Prostate gland (tissue), 2 donors: Measurements from ENCODE around the gene ANKRD66. TPM values are rescaled to one million over a fixed set of nuclear protein-coding genes. Genes with fewer than 3 reads are reported as not detected.

Source experiments
- DNase-seq: peaks from one replicate; pipeline ENCODE4 v3.0.0-alpha.2; 2019; ENCODE audit warnings: low spot score
- H3K27ac ChIP-seq, 2 donors: fragments of 200-600 bp; sonication (generic); 2 replicates each; pipeline ENCODE4 v1.5.1; 2017 to 2019
- H3K27me3 ChIP-seq: fragments of 200-600 bp; sonication (generic); replicated peaks from 2 replicates; pipeline ENCODE4 v1.5.1; 2019; ENCODE audit not compliant: insufficient read depth
- H3K36me3 ChIP-seq, 2 donors: fragments of 200-600 bp; sonication (generic); 1 replicate in 1 of 2; 2 replicates in 1 of 2; pipeline versions ENCODE4 v1.5.1 to v1.8.1; 2017 to 2019
- H3K4me1 ChIP-seq: fragments of 200-600 bp; sonication (generic); replicated peaks from 2 replicates; pipeline ENCODE4 v1.5.1; 2019
- H3K4me3 ChIP-seq, 2 donors: fragments of 200-600 bp; sonication (generic); 2 replicates each; pipeline ENCODE4 v1.5.1; 2017 to 2019
- H3K9me3 ChIP-seq: fragments of 200-600 bp; sonication (generic); 2 replicates; pipeline ENCODE4 v1.5.1; 2017
- POLR2A ChIP-seq: fragments of 450-650 bp; IDR thresholded peaks from one replicate; pipeline ENCODE4 v1.6.1; 2016; ENCODE audit warnings: antibody characterized with exemption, mild to moderate bottlenecking
- POLR2AphosphoS5 ChIP-seq: sonication (generic); formaldehyde crosslinking; IDR thresholded peaks from one replicate; pipeline ENCODE4 v1.6.1; 2017; ENCODE audit warnings: antibody characterized with exemption
- WGBS: methylation state at CpG from one replicate; pipeline ENCODE4 v1.1.5; 2018; 5-methylcytosine and 5-hydroxymethylcytosine counted together
- intact Hi-C: fragments of 100-400 bp; cut with DNase I; formaldehyde crosslinking; loops from one replicate; pipeline ENCODE4 v1.14.2; 2022
- total RNA-seq, 2 donors: library from RNA; depleted of rRNA; stranded (reverse); fragments of >200 nt; gene quantifications; one replicate each; pipeline ENCODE4 v1.1.0, GENCODE V29; 2016
- TF ChIP-seq, protein P1 (sequence below), 4 experiments: fragments of 200-600 bp in 2 of 4; fragments of 450-650 bp in 2 of 4; sonication (generic) in 2 of 4; IDR thresholded peaks; 1 replicate in 3 of 4; 2 replicates in 1 of 4; pipeline ENCODE4 v1.5.1; 2016 to 2019; ENCODE audit warnings: antibody characterized with exemption in 4 of 4, mild to moderate bottlenecking in 2 of 4, moderate library complexity in 2 of 4

Gene ANKRD66
- total RNA-seq = not detected

DNA sequence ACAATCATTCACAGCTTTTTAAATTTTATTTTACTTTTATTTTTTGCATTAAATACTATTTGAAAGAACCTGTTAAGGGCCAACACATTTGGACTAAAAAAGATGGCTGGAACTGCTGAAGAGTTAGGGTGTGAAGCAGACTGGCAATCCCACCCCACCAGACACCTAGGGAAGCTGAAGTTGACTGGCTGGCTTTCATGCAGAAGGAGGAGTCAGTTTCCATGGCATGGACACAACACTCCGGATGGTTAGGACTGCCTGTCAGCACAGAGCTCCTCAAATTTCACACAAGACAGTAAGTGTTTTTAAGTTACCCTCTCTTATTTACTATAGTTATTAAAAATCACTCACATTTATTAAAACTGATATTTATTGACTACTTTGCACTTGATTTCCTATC, at the start of gene ANKRD66:
Gene ANKRD66 (plus strand): TSS at position 238 of the 400 bp plus-strand sequence. CDS start 5,016 bp downstream, outside the sequence.
- no peak for DNase-seq
- H3K27ac ChIP-seq = no peak within 1 kb of the TSS
- no peaks in the 10 kb centered on the region for H3K36me3 ChIP-seq
- 46% methylated on average over 1 of the region's 1 CpG for WGBS
- no peak within 1 kb of the TSS for H3K4me3 ChIP-seq
- H3K27me3 ChIP-seq = no peaks in the 10 kb centered on the region
- intact Hi-C loops = no loop called here
- no peaks in the 10 kb centered on the region for H3K9me3 ChIP-seq
- H3K4me1 ChIP-seq = no peaks in the 10 kb centered on the region
- TF ChIP-seq POLR2A (no peak), POLR2AphosphoS5 (no peak)
- TF ChIP-seq, protein P1, sequence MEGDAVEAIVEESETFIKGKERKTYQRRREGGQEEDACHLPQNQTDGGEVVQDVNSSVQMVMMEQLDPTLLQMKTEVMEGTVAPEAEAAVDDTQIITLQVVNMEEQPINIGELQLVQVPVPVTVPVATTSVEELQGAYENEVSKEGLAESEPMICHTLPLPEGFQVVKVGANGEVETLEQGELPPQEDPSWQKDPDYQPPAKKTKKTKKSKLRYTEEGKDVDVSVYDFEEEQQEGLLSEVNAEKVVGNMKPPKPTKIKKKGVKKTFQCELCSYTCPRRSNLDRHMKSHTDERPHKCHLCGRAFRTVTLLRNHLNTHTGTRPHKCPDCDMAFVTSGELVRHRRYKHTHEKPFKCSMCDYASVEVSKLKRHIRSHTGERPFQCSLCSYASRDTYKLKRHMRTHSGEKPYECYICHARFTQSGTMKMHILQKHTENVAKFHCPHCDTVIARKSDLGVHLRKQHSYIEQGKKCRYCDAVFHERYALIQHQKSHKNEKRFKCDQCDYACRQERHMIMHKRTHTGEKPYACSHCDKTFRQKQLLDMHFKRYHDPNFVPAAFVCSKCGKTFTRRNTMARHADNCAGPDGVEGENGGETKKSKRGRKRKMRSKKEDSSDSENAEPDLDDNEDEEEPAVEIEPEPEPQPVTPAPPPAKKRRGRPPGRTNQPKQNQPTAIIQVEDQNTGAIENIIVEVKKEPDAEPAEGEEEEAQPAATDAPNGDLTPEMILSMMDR (IDR thresholded peaks at IDR 0.05) = no peak

DNA sequence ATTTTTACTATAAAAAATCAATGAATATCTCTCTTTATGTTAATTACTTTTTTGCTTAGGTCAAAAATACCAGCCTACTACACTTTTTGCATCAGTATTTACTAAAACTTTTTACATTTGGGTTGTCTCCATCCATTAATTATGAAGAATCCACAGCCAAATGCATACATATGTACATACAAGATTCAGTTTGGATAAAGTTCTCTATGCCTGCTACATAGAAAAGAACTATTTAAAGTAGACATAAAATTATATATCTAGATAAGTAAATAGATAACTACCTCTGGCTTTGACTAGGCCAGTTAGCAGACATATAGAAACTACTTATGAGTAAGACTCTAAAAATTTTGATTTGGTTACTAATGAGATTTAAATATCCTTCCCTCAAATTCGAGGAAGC, 46.8 kb upstream of the ANKRD66 start:
- H3K4me3 ChIP-seq = no peak overlapping the region
- DNase-seq = no peak
- H3K27ac ChIP-seq = no peak overlapping the region
- no peaks in the 10 kb centered on the region for H3K27me3 ChIP-seq
- intact Hi-C loops = no loop called here
- 67% methylated on average over 1 of the region's 1 CpG for WGBS
- no peaks in the 10 kb centered on the region for H3K9me3 ChIP-seq
- H3K36me3 ChIP-seq = no peaks in the 10 kb centered on the region
- no peaks in the 10 kb centered on the region for H3K4me1 ChIP-seq
- TF ChIP-seq, protein P1 (IDR thresholded peaks at IDR 0.05) = no peak
- TF ChIP-seq POLR2AphosphoS5 (no peak), POLR2A (no peak)

DNA sequence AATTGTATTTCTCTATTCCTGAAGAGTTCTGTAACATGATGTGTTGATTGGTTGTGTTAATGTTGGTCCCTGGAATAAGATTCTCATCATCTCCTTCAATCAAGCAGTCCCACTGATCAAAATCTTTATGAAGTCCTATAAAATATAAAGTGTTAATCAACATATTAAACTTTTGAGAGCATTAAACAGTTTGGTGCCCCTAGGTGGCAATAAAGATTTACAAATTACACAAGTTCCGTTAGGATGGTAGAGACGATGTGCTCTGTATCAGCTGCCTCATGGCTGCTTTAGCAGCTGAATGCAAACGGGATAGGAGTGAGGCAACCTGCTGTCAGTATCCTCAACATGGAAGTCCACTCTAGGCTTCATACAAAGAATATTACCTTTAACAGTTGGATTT, 42.2 kb upstream of the ANKRD66 start:
- no peak overlapping the region for H3K4me3 ChIP-seq
- intact Hi-C loops = no loop called here
- no peaks in the 10 kb centered on the region for H3K9me3 ChIP-seq
- TF ChIP-seq POLR2A = no peak
- TF ChIP-seq POLR2AphosphoS5 = no peak
- TF ChIP-seq, protein P1 (IDR thresholded peaks at IDR 0.05) = peak in 3 of 4 experiments; percentile 19 to 52 (median 43)
- DNase-seq = no peak
- H3K27ac ChIP-seq = no peak overlapping the region
- H3K36me3 ChIP-seq = no peaks in the 10 kb centered on the region
- no peaks in the 10 kb centered on the region for H3K4me1 ChIP-seq
- H3K27me3 ChIP-seq = no peaks in the 10 kb centered on the region
- 6% methylated on average over 3 of the region's 3 CpGs for WGBS

DNA sequence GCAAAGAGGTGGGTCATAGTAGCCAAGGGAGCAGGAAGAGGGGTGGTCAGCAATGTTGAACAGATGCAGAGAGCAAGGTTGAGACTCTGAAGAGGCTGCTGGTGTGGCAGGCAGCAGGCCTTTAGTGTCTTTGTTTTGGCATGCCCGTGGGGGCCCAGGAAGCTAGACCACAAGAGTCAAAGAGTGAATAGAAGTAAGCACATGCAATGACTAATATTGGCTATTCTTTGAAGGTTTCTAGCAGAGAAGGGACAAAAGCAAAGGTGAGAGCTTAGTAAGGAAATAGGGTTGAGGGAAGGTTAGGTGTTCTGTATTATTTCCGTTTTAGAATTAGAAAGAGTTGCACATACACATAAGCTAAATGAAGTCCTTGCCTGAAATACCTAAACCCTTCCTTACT, 40.3 kb upstream of the ANKRD66 start:
- Histone ChIP-seq H3K4me1 (no peaks in the 10 kb centered on the region), H3K27me3 (no peaks in the 10 kb centered on the region), H3K36me3 (no peaks in the 10 kb centered on the region), H3K27ac (no peak overlapping the region), H3K4me3 (no peak overlapping the region), H3K9me3 (no peaks in the 10 kb centered on the region)
- WGBS = 86% methylated on average over 2 of the region's 2 CpGs
- intact Hi-C loops = no loop called here
- DNase-seq = no peak
- TF ChIP-seq POLR2A (no peak), POLR2AphosphoS5 (no peak)
- TF ChIP-seq, protein P1 (IDR thresholded peaks at IDR 0.05) = no peak

DNA sequence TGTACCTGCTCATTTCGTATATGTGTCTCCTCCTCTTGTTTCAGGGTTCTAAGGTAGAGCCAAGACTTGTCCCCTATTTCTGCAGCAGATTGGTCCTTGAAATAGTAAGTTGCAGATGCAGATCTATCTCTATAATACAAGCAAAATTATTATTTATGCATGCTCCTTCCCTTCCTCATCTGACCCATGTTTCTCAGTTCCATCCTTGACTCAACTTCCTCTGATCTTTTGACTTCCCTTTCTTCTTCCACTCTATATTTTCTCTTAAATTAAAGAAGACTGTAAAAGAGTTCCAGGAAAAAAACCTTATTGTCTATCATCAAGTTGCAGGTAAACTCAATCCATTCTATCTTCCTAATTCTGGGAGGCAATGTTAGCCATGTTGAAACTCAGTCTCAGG, 35.2 kb upstream of the ANKRD66 start:
- H3K4me1 ChIP-seq = no peaks in the 10 kb centered on the region
- no peak overlapping the region for H3K27ac ChIP-seq
- 96% methylated on average over 1 of the region's 1 CpG for WGBS
- no peaks in the 10 kb centered on the region for H3K27me3 ChIP-seq
- intact Hi-C loops = no loop called here
- DNase-seq = no peak
- H3K9me3 ChIP-seq = no peaks in the 10 kb centered on the region
- TF ChIP-seq POLR2AphosphoS5 (no peak), POLR2A (no peak)
- TF ChIP-seq, protein P1 (IDR thresholded peaks at IDR 0.05) = no peak
- H3K36me3 ChIP-seq = no peaks in the 10 kb centered on the region
- no peak overlapping the region for H3K4me3 ChIP-seq
